Measurements from ENCODE around the gene TPBGL.
"Not testable (repeated sequence)": the region's sequence is repeated elsewhere in the genome, so short reads cannot be mapped to it uniquely, and the experiment has no call there.

Gene TPBGL

GRCh38 chr11:75272821-75273301 is 32.3 kb downstream of the TPBGL start:
- no peak for DNase-seq (ENCODE audit: low spot score)

- no peak for DNase-seq (ENCODE audit: low spot score)
Observed at GRCh38 chr11:75273411-75274391, 33.1 kb downstream of the TPBGL start.

- not testable (repeated sequence) for DNase-seq (ENCODE audit: low spot score)
Observed at GRCh38 chr11:75274716-75275115, 34.1 kb downstream of the TPBGL start.

GRCh38 chr11:75275581-75275980 is 35.0 kb downstream of the TPBGL start:
- peak; percentile 87 for DNase-seq (ENCODE audit: low spot score)

GRCh38 chr11:75276186-75276585 is 35.6 kb downstream of the TPBGL start:
- DNase-seq (ENCODE audit: low spot score): no peak

- DNase-seq (ENCODE audit: low spot score): no peak
Observed at GRCh38 chr11:75276686-75277085, 36.1 kb downstream of the TPBGL start.

- DNase-seq (ENCODE audit: low spot score): no peak
Observed at GRCh38 chr11:75277211-75277805, 36.7 kb downstream of the TPBGL start.

GRCh38 chr11:75277991-75278790 is 37.6 kb downstream of the TPBGL start:
- DNase-seq (ENCODE audit: low spot score): no peak

GRCh38 chr11:75279273-75279672 is 38.7 kb downstream of the TPBGL start:
- no peak for DNase-seq (ENCODE audit: low spot score)

- peak; percentile 91 for DNase-seq (ENCODE audit: low spot score)
Observed at GRCh38 chr11:75280227-75280701, 39.7 kb downstream of the TPBGL start.

GRCh38 chr11:75280770-75281468 is 40.3 kb downstream of the TPBGL start:
- no peak for DNase-seq (ENCODE audit: low spot score)

GRCh38 chr11:75281469-75282095 is 41.0 kb downstream of the TPBGL start:
- DNase-seq (ENCODE audit: low spot score): no peak

- no peak for DNase-seq (ENCODE audit: low spot score)
Observed at GRCh38 chr11:75283391-75283931, 42.9 kb downstream of the TPBGL start.

- no peak for DNase-seq (ENCODE audit: low spot score)
Observed at GRCh38 chr11:75285776-75286360, 45.3 kb downstream of the TPBGL start.

- no peak for DNase-seq (ENCODE audit: low spot score)
Observed at GRCh38 chr11:75286826-75287465, 46.4 kb downstream of the TPBGL start.

- DNase-seq (ENCODE audit: low spot score): no peak
Observed at GRCh38 chr11:75287579-75287978, 47.0 kb downstream of the TPBGL start.

- no peak for DNase-seq (ENCODE audit: low spot score)
Observed at GRCh38 chr11:75289511-75289760, 48.9 kb downstream of the TPBGL start.

- no peak for DNase-seq (ENCODE audit: low spot score)
Observed at GRCh38 chr11:75289919-75290318, 49.3 kb downstream of the TPBGL start.

- DNase-seq (ENCODE audit: low spot score): no peak
Observed at GRCh38 chr11:75291741-75292140, 51.2 kb downstream of the TPBGL start.

GRCh38 chr11:75292943-75293342 is 52.4 kb downstream of the TPBGL start:
- DNase-seq (ENCODE audit: low spot score): no peak
